NCI-H345 treated with DMSO at 0.1 percent for 48 hours (cell line): Measurements from ENCODE around the gene XRCC6.
"Not testable (repeated sequence)": the region's sequence is repeated elsewhere in the genome, so short reads cannot be mapped to it uniquely, and the experiment has no call there.

Source experiments
- DNase-seq: peaks from one replicate; lab custom pipeline; 2025; ENCODE audit not compliant: unreplicated experiment; lab: John Stamatoyannopoulos, UW

Gene XRCC6

DNA sequence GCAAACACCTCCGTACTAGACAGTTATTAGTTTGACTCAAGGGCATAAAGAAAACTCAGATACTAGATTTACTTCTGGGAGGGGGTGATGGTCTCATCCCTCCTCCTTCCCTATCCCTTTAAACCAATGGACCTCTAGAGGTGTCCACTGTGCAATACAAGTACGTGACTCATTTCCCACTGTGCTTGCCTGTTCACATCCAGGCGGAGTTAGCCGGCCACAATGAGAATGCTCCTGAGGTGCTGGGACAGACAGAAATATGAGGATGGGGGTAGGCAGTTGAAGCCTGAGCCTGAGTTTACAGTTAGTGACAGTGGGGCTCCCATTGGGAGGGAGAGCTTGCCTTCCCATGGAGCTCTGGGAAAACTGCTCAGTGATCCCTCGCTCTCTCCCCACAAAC lies 23.0 kb upstream of the XRCC6 start:
- no peak for DNase-seq

- no peak for DNase-seq
These were observed 22.0 kb upstream of the XRCC6 start for GRCh38 chr22:41598891-41599635.

GRCh38 chr22:41600976-41601375 lies 20.1 kb upstream of the XRCC6 start:
- DNase-seq: no peak

GRCh38 chr22:41603873-41604332 lies 17.2 kb upstream of the XRCC6 start:
- DNase-seq: no peak

- no peak for DNase-seq
These were observed 12.7 kb upstream of the XRCC6 start for GRCh38 chr22:41608386-41608785.

GRCh38 chr22:41612603-41613306 lies 8.3 kb upstream of the XRCC6 start:
- no peak for DNase-seq

DNA sequence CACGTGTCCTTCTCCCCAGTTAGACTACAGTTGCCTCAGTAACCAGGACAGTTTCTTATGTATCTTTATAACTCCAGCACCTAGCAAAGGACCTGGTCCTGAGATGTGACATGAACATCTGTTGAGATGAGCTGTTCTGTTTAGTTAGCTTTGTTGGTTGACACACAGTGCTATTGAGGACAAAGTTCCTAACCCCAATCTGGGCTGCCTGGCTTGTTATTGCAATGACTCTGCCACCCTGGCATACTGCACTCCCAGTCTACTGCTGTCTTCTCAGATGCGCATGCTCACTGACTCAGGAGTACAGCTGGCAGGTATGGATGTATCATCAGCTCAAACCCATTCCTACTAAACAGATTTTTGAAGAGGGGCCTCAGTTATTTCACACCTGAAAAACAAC lies 7.6 kb upstream of the XRCC6 start:
- DNase-seq: no peak

- no peak for DNase-seq
These were observed 1.0 kb upstream of the XRCC6 start for GRCh38 chr22:41619979-41620588.

- DNase-seq: no peak
These were observed 451 bp upstream of the XRCC6 start, which contains the start of gene DESI1 for GRCh38 chr22:41620589-41621098. Gene DESI1, minus strand, starts transcription at chr22:41621043. Its CDS starts 204 bp downstream, at chr22:41620839.

DNA sequence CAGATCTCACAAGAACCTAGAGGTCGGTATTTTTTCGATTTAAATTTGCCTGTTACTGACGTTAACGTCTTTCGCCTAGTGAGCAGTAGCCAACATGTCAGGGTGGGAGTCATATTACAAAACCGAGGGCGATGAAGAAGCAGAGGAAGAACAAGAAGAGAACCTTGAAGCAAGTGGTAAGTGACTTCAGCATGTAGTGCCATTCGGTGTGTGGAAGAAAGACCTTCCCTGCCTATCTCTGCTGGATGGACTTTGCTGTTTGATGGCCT lies 750 bp downstream of the XRCC6 start:
- DNase-seq: no peak

DNA sequence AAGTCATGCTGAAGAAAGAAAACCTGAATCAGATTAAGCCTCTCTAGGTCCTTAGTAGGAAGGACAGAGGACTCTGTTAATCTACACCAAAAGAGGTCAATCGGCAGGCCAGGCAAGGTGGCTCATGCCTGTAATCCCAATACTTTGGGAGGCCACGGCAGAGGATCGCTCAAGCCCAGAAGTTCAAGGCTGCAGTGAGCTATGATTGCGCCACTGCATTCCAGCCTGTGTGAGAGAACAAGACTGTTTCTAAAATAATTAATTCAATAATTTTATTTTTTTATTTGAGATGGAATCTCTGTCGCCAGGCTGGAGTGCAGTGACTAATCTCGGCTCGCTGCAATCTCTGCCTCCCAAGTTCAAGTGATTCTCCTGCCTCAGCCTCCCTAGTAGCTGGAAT lies 4.5 kb downstream of the XRCC6 start:
- no peak for DNase-seq

- not testable (repeated sequence) for DNase-seq
These were observed 10.0 kb downstream of the XRCC6 start for GRCh38 chr22:41631115-41631514.

GRCh38 chr22:41631615-41632014 lies 10.5 kb downstream of the XRCC6 start:
- DNase-seq: not testable (repeated sequence)

GRCh38 chr22:41634610-41635009 lies 13.5 kb downstream of the XRCC6 start:
- DNase-seq: not testable (repeated sequence)

GRCh38 chr22:41636467-41636866 lies 15.4 kb downstream of the XRCC6 start:
- DNase-seq: no peak

GRCh38 chr22:41637623-41638022 lies 16.5 kb downstream of the XRCC6 start:
- not testable (repeated sequence) for DNase-seq

GRCh38 chr22:41638124-41638523 lies 17.0 kb downstream of the XRCC6 start:
- DNase-seq: no peak

DNA sequence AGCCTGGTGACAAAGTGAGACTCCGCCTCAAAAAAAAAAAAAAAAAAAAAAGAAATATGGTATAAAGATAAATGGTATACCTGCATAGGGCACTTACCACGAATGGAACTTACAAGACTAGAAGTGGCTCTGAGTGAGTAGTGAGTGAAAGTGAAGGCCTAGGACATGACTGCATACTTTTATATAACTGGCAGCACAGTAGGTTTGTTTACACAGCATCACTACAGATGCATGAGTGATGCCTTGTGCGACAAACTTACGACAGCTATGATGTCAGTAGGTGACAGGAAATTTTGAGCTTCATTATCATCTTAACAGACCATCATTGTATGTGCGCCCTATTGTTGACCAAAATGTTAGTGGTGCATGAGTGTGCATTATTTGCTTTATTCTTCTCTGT lies 17.7 kb downstream of the XRCC6 start:
- DNase-seq: no peak

DNA sequence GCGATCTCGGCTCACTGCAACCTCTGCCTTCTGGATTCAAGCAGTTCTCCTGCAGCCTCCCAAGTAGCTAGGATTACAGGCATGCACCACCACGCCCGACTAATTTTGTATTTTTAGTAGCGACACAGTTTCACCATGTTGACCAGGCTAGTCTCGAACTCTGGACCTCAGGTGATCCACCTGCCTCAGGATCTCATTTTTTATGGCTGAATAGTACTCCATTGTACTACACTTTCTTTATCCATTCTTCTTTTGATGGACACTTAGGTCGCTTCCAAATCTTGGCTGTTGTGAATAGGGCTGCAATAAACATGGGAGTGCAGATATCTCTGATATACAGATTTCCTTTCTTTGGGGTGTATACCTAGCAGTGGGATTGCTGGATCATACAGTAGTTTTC lies 20.8 kb downstream of the XRCC6 start:
- no peak for DNase-seq

DNA sequence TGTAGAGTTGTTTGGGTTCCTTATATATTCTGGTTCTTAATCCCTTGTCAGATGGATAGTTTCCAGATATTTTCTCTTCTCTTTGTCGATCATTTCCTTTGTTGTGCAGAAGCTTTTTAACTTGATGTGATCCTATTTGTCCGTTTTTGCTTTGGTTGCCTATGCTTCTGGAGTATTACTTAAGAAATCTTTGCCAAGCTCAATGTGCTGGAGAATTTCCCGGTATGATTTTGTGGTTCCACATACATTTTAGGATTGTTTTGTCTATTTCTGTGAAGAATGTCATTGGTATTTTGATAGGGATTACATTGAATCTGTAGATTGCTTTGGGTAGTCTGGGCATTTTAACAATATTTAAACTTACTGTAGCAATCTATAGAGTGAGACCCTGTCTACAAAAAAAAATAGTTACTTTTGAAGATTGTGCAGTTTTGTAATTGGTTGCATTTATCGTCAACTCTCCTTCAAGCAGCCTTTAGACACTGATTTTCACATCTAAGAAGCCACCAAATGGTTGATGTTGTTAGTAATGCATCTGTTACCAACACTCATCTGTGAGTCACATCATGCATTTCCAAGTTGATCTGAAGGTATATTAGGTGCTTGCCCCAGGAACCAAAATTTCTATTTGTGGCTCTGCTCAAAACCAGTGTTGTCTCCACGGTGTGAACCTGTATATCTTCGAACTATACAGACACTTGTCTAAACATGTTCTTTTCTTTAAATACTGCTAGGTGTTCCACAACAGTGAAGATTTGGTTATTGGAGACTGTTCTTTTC lies 21.4 kb downstream of the XRCC6 start:
- DNase-seq: no peak

DNA sequence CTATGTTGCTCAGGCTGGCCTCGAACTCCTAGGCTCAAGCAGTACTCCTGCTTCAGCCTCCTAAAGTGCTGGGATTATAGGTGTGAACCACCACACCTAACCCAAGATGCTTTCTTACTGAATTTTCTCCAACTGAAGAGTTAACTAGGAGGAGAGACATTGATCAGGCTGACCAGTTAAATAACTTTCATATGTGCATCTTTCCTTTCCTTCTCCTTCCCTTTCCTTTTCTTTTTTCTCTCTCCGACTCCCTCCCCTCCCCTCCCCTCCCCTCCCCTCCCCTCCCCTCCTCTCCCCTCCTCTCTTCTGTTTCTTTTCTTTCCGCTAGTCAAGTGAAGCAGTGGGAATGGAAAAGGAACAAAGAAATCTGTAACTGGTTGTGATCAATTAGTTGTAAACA lies 26.7 kb downstream of the XRCC6 start:
- DNase-seq: no peak
